Lung (tissue), 12 donors: ENCODE results near the gene IL21R. TPM values are rescaled to one million over a fixed set of nuclear protein-coding genes. Genes with fewer than 3 reads are reported as not detected.

Source experiments
- ATAC-seq: fragments of 200-7000 bp; cut with Tn5 transposase; one replicate; pipeline ENCODE4 v1.9.1; 2020; ENCODE audit warnings: moderate number of reproducible peaks; ENCODE audit not compliant: insufficient read depth, low FRiP score
- DNase-seq, 3 donors: peaks; one replicate each; pipeline ENCODE4 v3.0.0-alpha.2; 2013 to 2017
- H3K27ac ChIP-seq, 2 donors: one replicate each; pipeline ENCODE4 v1.5.1; 2013; ENCODE audit warnings: mild to moderate bottlenecking in 2 of 2, moderate library complexity in 2 of 2, control low read depth in 1 of 2, inconsistent platforms in 1 of 2, low read depth in 1 of 2, low read length in 1 of 2
- H3K27me3 ChIP-seq, 3 donors: one replicate each; pipeline ENCODE4 v1.5.1; 2013; ENCODE audit warnings: low read length in 2 of 3; ENCODE audit not compliant: control insufficient read depth in 3 of 3, insufficient read depth in 3 of 3
- H3K36me3 ChIP-seq, 4 donors: one replicate each; pipeline ENCODE4 v1.5.1; 2013; ENCODE audit warnings: low read length in 4 of 4, mild to moderate bottlenecking in 1 of 4, moderate library complexity in 1 of 4; ENCODE audit not compliant: control insufficient read depth in 4 of 4, insufficient read depth in 4 of 4
- H3K4me1 ChIP-seq, 5 donors: one replicate each; pipeline ENCODE4 v1.5.1; 2013; ENCODE audit warnings: low read length in 5 of 5, mild to moderate bottlenecking in 2 of 5, moderate library complexity in 1 of 5; ENCODE audit not compliant: control insufficient read depth in 5 of 5, insufficient read depth in 5 of 5
- H3K4me3 ChIP-seq: one replicate; pipeline ENCODE4 v1.5.1; 2013; ENCODE audit warnings: mild to moderate bottlenecking, control low read depth, moderate library complexity
- H3K9ac ChIP-seq, 2 donors: one replicate each; pipeline ENCODE4 v1.5.1; 2013; ENCODE audit warnings: low read length in 2 of 2, control low read depth in 1 of 2; ENCODE audit not compliant: insufficient read depth in 1 of 2
- H3K9me3 ChIP-seq, 4 donors: one replicate each; pipeline ENCODE4 v1.5.1; 2013; ENCODE audit warnings: low read length in 3 of 4, mild to moderate bottlenecking in 1 of 4, moderate library complexity in 1 of 4; ENCODE audit not compliant: control insufficient read depth in 4 of 4, insufficient read depth in 3 of 4
- CTCF ChIP-seq: IDR thresholded peaks from 2 replicates; pipeline ENCODE4 v1.5.1; 2012; ENCODE audit warnings: mild to moderate bottlenecking; ENCODE audit errors: control extremely low read depth, extremely low read depth
- WGBS, 2 donors: extraction: QIAGEN DNeasy Blood & Tissue Kit; methylation state at CpG; one replicate each; pipeline ENCODE4 v1.1.7; 2013; 5-methylcytosine and 5-hydroxymethylcytosine counted together
- polyA plus RNA-seq, 2 donors: library from polyadenylated mRNA; stranded (reverse); fragments of 200-250 nt; gene quantifications; one replicate each; pipeline ENCODE4 v1.2.1, GENCODE V29; 2013
- total RNA-seq, 2 donors: library from RNA; depleted of rRNA in 1 of 2; stranded (reverse); fragments of >200 nt in 1 of 2; gene quantifications; one replicate each; pipeline ENCODE4 v1.2.1, GENCODE V29; 2014 to 2021
- donor health status: control.
- donor health status: control.
- donor health status: Bipolar disorder and iron deficiency.
- donor health status: healthy.
- donor health status: DM: yes; HTN: yes; CAD: no.

Gene IL21R
- total and polyA plus RNA-seq, 4 donors, result 1.0 to 6.3 (median 4.0) TPM

GRCh38 chr16:27498031-27498825 lies 96.3 kb downstream of the IL21R start:
- no peak for TF ChIP-seq CTCF
- Histone ChIP-seq H3K9ac (no peak overlapping the region), H3K27me3 (no peaks in the 10 kb centered on the region), H3K36me3 (peaks cover 49 to 75% (median 62%) of the 10 kb centered on the region in 4 donors), H3K27ac (no peak overlapping the region), H3K4me3 (no peak overlapping the region), H3K4me1 (peaks cover 0 to 55% (median 5%) of the 10 kb centered on the region in 5 donors), H3K9me3 (no peaks in the 10 kb centered on the region)
- DNase-seq (peak; percentile 80 to 98 (median 97)), ATAC-seq (no peak)
- whole genome bisulfite sequencing, 2 donors, result 89 to 92% methylated on average over 9 of the region's 9 CpGs

GRCh38 chr16:27498916-27499658 lies 97.1 kb downstream of the IL21R start:
- no peak for TF ChIP-seq CTCF
- no peak for ATAC-seq
- WGBS, 2 donors, result 90 to 91% methylated on average over 14 of the region's 14 CpGs
- no peak overlapping the region for H3K27ac ChIP-seq
- H3K4me3 ChIP-seq, result no peak overlapping the region
- peaks cover 0 to 55% (median 5%) of the 10 kb centered on the region in 5 donors for H3K4me1 ChIP-seq
- peaks cover 50 to 75% (median 69%) of the 10 kb centered on the region in 4 donors for H3K36me3 ChIP-seq
- no peak for DNase-seq
- no peak overlapping the region for H3K9ac ChIP-seq
- H3K9me3 ChIP-seq, result no peaks in the 10 kb centered on the region
- no peaks in the 10 kb centered on the region for H3K27me3 ChIP-seq

- H3K27ac ChIP-seq, result no peak overlapping the region
- H3K4me1 ChIP-seq, result peaks cover 0 to 52% (median 5%) of the 10 kb centered on the region in 5 donors
- H3K4me3 ChIP-seq, result no peak overlapping the region
- ATAC-seq (no peak), DNase-seq (no peak)
- no peaks in the 10 kb centered on the region for H3K27me3 ChIP-seq
- H3K9me3 ChIP-seq, result no peaks in the 10 kb centered on the region
- H3K36me3 ChIP-seq, result peaks cover 52 to 77% (median 68%) of the 10 kb centered on the region in 4 donors
- WGBS, 2 donors, result 90 to 92% methylated on average over 9 of the region's 9 CpGs
- no peak overlapping the region for H3K9ac ChIP-seq
- no peak for TF ChIP-seq CTCF
Measured at GRCh38 chr16:27499659-27500055, 97.7 kb downstream of the IL21R start.
